HG03571 (cell line): ENCODE data around the gene POLR3F.
A peak's percentile ranks its signal among the peaks of the same experiment; 100 is the strongest.
"Not testable (repeated sequence)": the region's sequence is repeated elsewhere in the genome, so short reads cannot be mapped to it uniquely, and the experiment has no call there.

ENCODE experiments used
- ATAC-seq: cut with Tn5 transposase; IDR thresholded peaks from one replicate; pipeline ENCODE4 v1.9.1; 2021; ENCODE audit not compliant: unreplicated experiment

POLR3F gene

DNA sequence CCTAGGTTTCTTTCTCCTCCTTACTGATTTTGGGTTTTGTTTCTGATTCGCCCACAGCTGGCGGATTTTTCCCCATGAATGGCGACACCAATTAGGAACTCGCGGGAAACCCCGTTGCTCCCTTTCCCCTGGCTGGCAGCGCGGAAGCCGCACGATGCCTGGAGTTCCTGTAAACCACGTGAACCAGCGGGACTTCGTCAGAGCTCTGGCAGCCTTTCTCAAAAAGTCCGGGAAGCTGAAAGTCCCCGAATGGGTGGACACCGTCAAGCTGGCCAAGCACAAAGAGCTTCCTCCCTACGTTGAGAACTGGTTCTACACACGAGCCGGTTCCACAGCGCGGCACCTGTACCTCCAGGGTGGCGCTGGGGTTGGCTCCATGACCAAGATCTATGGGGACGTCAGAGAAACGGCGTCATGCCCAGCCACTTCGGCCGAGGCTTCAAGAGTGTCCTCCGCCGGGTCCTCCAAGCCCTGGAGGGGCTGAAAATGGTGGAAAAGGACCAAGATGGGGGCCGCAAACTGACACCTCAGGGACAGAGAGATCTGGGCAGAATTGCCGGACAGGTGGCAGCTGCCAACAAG, 37.4 kb downstream of the POLR3F start:
- ATAC-seq: no peak

DNA sequence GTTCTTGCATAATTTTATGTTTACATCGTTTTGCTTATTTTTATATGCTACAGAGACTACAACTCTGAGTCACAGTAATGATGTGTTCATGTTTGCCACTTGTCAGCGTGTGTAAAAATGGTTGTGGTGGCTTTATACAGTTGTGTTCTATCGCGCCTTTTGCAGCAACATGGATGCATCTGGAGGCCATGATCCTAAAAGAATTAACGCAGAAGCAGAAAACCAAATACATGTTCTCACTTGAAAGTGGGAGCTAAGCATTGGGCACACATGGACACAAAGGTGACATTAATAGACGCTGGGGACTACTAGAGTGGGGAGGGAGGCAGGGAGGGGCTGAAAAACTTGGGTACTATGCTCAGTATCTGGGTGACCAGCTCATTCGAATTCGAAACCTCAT, 39.6 kb downstream of the POLR3F start:
- ATAC-seq: no peak

DNA sequence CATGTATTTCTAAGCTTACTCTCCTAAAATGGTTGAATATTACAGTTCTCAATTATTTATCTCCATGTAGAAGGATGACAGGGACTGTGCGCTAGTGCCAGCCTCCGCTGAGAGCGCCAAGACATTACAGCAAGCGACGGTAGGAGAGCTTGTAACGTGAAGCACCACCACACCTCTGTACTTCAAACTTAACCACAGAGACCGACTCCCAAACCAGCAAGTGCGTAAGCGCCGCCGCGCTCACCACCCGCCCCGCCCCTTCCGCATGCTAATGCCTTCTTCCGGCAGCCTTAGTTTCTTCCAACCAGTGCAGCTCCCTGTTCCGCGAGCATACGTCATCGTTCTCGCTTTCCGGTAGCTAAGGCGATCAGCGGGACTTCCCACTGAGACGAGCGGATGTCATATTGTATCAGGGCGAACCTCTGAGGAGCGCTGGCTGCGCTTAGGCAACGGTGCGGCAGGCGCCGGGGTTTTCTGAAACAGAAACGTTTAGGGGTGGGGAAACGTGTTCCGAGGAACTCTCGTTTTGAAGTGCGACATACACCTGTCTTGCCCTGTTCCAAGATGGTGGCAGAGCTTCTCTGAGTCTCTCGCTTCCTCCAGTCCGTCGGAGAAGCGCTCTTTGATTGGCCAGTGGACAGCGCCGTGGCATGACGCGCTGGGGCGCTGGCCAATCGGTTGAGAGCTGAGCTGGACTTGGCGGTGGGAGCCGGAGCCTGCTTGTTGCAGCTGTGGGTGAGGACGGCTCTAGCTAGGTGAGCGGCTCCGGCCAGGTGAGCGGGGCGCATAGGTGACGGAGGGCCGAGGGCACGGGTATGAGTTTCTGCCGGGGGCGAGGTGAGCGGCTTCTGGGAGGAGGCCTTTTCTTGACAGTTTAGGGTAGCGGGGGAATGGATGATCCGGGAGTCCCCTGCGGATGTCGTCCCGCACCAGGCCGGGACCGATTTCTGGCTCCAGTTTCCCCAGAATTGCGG, 40.3 kb downstream of the POLR3F start, which contains the start of gene SEC23B:
SEC23B (plus strand) TSS at position 723 of the 974 bp plus-strand sequence. CDS start 2,896 bp downstream, outside the sequence.
- peak; percentile 95 for ATAC-seq

DNA sequence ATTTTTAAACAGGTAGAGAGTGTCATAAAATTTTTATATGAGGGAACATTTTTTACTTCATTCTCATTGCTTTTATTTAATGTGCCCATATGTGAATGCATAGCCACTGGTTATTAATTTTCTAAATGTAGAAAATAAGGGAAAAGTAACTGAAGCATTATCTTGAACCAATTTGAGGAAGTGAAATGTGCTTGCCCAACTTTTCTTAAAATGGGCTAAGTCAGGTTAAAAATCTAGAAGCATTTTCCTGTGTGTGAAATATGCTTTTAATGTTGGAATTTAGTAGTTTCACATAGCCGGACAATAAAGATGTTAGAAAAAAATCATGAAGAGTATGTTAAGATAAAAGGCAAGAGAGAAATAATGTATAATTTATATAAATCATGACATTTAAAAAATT, 44.4 kb downstream of the POLR3F start:
- ATAC-seq: no peak

DNA sequence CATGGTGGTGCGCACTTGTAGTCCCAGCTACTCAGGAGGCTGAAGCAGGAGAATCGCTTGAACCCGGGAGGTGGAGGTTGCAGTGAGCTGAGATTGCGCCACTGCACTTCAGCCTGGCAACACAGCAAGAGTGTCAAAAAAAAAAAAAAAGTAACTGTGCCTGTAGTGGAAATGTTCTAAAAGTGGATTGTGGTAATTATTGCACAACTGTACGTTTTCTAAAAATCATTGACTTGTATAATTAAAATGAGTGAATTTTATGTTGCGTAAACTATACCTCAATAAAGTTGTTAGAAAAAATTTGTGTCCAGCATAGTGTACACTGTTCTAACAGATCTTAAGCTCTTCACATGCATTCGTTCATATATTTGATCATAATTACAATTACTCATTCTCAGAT, 46.0 kb downstream of the POLR3F start:
- ATAC-seq: no peak

DNA sequence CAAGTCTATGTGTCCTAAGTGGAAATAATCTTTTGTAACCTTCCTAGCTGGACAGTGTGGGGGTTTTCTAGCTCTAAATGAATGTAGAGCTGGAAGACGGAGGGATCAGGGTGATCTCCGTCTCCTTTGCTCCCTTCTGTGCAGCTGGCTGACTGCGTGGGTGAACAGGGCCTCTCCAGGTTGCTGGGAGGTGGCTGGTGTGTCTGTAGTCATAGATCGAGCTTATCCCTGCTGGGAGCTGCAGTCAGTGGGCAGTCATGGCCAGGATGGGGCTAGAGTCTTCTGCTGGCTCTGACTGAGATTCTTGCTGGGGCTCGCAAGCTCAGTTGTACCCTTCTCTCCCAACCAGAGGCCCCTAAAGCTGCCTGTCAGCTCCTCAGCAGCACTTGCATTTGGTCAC, 46.9 kb downstream of the POLR3F start:
- ATAC-seq: no peak

DNA sequence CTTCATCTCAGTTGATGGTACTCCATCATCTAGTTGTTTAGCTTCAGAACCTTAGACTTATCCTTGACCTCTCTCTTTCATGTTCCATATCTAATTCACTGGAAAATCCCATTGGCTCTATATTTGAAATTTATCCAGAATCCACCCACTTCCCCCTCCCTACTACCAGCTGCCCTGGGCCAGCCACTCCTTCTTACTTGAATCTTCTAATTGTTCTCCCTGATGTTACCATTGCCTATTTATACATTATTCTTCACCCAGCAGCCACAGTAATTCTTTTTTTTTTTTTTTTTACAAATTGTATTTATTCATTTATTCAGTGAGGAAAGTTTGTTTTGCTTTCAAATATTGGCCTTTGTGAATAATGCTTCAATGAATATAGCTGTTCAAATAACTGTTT, 48.8 kb downstream of the POLR3F start:
- no peak for ATAC-seq

DNA sequence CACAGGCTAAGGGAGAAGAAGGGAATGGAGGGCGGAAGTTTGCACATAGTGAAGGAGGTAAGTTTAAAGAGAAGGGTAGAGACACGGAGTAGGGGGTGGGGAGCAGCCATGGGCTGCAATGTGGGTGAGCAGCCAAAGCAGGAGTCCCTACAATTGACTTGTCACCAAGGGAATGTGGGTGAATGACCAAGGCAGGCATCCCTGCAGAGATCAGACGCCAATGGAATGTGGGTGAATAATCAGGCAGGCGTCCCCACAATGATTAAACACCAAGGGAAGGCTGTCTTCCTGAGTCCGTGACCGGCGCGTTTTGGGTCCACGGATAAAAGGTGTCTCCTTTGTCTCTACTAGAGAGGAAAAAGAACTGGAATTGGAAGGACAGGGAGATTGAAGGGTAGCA, 54.9 kb downstream of the POLR3F start:
- not testable (repeated sequence) for ATAC-seq

DNA sequence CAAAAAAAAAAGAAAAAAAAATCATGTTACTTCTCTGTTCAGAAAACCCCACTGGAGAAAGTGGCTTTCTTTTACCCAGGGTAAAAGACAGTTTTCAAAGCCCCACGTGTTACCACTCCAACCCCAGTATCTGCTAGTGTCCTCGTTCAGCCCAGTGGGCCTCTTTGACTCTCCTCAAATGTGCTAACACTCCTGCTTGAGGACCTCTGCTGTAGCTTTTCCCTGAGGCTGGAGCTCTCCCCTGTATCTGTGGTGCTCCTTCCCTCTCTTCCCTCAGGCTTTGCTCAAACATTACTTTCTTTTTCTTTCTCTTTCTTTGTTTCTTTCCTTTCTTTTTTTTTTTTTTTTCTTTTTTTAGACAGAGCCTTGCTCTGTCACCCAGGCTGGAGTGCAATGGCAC, 55.9 kb downstream of the POLR3F start:
- ATAC-seq: no peak

DNA sequence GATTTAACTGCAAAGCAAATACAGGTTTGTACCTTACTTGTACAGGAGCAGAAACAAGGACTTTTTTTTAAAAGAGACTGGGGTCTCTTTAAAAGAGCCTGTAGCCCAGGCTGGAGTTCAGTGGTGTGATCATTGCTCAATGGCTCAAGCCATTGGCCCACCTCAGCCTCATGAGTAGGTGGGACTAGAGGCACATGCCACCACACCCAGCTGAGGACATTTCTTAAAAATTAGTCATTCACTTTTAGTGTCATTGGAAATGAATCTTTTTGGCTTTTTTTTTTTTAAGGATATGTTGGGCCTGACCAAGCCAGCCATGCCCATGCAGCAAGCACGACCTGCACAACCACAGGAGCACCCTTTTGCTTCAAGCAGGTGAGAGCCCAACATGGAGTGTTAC, 57.5 kb downstream of the POLR3F start:
- ATAC-seq: no peak

DNA sequence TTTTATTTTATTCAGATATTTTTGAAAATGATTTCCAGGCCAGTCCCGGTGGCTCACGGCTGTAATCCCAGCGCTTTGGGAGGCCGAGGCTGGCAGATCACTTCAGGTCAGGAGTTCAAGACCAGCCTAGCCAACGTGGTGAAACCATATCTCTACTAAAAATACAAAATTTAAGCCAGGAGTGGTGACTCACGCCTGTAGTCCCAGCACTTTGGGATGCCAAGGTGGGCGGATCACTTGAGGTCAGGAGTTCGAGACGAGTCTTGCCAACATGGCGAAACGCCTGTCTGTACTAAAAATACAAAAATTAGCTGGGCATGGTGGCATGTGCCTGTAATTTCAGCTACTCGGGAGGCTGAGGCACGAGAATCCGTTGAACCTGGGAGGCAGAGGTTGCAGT, 59.6 kb downstream of the POLR3F start:
- ATAC-seq: not testable (repeated sequence)

DNA sequence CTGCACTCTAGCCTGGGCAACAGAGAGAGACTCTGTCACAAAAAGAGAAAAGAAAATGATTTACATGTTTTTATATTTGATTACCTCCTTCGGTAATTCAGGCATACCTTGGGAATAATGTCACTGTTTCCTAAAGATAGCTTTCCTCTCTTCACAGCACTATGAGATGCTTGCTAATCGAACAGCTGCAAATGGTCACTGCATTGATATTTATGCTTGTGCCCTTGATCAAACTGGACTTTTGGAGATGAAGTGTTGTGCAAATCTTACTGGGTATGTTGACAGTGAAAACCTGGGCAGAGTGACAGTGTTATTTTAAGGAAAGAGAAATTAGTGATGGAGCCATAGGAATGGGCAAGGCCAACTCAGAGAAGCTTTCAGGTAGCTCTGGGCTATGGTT, 60.1 kb downstream of the POLR3F start:
- ATAC-seq: no peak

DNA sequence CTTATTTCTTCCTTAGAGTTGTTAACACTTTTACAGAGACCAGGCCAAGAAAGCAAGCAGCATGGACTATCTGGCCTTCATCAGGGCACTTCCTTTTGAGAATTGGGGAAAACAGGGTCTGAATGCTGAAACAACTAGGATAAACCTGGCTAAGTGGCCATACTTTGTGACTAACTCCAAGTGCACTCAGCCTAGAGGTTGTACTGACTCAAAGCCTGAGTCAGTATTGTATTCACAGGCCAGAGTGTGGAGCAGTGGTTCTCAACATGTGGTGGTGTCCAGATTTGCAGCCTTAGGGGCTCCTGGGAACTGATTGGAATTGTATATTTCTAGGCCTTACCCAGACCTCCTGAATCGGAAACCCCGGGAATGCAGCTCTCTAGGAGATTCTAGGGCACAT, 60.6 kb downstream of the POLR3F start:
- no peak for ATAC-seq

DNA sequence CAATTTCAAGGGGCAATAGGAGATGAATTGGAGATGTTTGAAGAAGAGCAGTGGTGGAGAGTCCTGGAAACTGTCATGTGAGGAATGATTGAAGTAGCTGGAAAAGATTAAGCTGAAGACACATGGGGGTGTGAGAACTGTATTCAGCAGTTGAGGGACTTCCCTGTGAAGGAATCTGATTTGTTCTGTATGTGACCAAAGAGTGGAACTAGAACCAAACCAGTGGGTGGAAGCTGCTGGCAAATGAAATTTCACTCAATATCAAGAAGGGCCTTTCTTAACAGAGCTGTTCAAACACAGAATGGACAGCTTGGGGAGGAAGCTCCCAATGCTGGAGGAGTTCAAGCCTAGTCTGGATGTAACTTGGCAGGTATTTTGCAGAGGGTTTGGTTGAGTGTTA, 61.9 kb downstream of the POLR3F start:
- ATAC-seq: no peak

DNA sequence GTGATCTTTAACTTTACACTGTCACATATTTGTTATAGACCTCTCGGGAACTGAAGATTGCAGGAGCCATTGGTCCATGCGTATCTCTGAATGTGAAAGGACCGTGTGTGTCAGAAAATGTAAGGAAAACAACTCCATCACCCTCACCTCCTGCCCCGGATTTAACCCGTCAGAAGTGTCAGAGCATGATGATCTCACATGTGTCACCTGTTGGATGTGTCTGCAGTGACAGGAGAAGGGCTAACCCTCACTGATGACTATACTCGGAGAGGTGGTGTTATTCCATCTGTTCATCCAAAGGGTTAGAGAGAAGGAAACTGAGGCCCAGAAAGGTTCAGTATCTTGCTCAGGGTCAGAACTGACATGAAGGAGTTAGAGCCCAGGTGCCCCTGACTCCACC, 65.4 kb downstream of the POLR3F start:
- no peak for ATAC-seq

DNA sequence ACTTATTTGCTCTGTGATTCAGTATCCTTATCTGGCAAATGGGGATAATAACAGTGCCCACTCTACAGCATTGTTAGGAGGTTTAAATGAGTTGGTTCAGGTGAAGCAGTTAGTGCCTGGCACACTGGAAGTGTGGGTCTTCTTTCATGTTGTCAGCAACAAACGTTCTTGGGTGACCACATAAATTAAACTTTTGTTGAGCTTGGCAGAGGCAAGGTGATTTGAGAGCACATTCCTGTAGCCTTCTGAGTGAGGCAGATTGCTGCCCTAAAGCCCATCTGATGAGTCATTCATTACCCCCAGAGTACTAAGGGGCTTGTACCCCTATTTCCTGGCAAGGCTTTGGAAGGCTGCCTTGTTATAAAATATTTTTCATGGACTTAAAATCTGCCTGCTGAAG, 66.3 kb downstream of the POLR3F start:
- ATAC-seq: no peak

DNA sequence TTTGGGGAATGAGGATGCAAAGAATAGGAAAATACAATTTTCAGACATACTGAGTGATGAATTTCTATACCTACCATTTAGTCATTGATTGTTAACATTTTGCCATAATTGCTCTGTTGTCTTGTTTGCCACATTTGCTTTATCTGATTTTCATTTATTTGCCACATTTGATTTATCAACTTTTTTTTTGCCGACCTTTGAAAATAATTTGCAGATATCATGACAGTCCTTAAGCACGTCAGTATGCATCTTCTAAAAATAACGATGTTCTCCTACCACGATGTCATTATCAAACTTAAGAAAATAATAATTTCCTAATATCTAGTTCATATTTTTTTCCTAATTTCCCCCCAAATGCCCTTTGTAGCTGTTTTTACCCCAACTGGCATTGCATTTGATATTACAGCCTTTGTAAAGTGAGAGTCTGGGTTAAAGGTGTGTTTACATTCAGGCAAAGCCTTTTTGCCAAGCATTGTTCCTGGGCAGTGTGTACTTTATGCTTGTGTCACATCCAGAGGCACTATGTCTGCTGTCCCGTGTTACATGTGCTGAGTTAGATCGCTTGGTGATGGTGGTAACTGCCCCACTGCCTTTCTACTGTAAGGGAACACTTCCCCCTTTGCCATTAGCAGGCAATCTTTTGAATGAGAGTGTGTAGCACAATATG, 66.9 kb downstream of the POLR3F start:
- ATAC-seq: no peak
